ENCODE data around the gene AHDC1. TPM values are rescaled to one million over a fixed set of nuclear protein-coding genes. Genes with fewer than 3 reads are reported as not detected.

The AHDC1 gene
- total and polyA plus RNA-seq, 2 experiments from 2014 or later, result 13.3 to 14.4 TPM

GRCh38 chr1:27576806-27577227 lies 27.1 kb downstream of the AHDC1 start:
- no peaks in the 10 kb centered on the region for H3K36me3 ChIP-seq (replicated peaks; ENCODE audit: insufficient read depth, low read depth)
- peaks cover 89% of the 10 kb centered on the region for H4K20me1 ChIP-seq (ENCODE audit: insufficient read depth, poor library complexity, severe bottlenecking)
- H3K4me1 ChIP-seq (ENCODE audit: insufficient read depth), result peaks cover 60% of the 10 kb centered on the region
- H3K79me2 ChIP-seq, result peaks cover 95% of the 10 kb centered on the region
- H3K4me3 ChIP-seq, result no peak overlapping the region
- peak overlapping the region; percentile 92 for H3K4me2 ChIP-seq
- 85% methylated on average over 7 of the region's 7 CpGs for WGBS (ENCODE audit: low lambda C conversion rate, missing lambda C conversion rate)
- H3K9me2 ChIP-seq (replicated peaks; ENCODE audit: insufficient read depth), result no peaks in the 10 kb centered on the region
- H3K27me3 ChIP-seq, result no peaks in the 10 kb centered on the region
- H2AFZ ChIP-seq, result no peak overlapping the region
- TF ChIP-seq EZH2phosphoT487 (IDR thresholded peaks at IDR 0.05; ENCODE audit: low read depth, severe bottlenecking, unreplicated experiment), result no peak
- no peaks in the 10 kb centered on the region for H3K9me3 ChIP-seq (ENCODE audit: low read depth)
- H3K27ac ChIP-seq, result peak overlapping the region; percentile 80
- DNase-seq (ENCODE audit: low spot score), result no peak

GRCh38 chr1:27575840-27576331 lies 28.1 kb downstream of the AHDC1 start:
- Histone ChIP-seq H3K9me2 (replicated peaks; ENCODE audit: insufficient read depth) (no peaks in the 10 kb centered on the region), H2AFZ (no peak overlapping the region), H3K4me1 (ENCODE audit: insufficient read depth) (peaks cover 70% of the 10 kb centered on the region), H3K79me2 (peaks cover 95% of the 10 kb centered on the region), H3K27me3 (no peaks in the 10 kb centered on the region), H3K27ac (peak overlapping the region; percentile 80), H3K36me3 (replicated peaks; ENCODE audit: insufficient read depth, low read depth) (no peaks in the 10 kb centered on the region), H3K4me2 (peak overlapping the region; percentile 92), H3K9me3 (ENCODE audit: low read depth) (no peaks in the 10 kb centered on the region), H3K4me3 (no peak overlapping the region), H4K20me1 (ENCODE audit: insufficient read depth, poor library complexity, severe bottlenecking) (peaks cover 91% of the 10 kb centered on the region)
- DNase-seq (ENCODE audit: low spot score), result peak; percentile 85
- 11% methylated on average over 17 of the region's 44 CpGs for WGBS (ENCODE audit: low lambda C conversion rate, missing lambda C conversion rate)
- no peak for TF ChIP-seq EZH2 (IDR thresholded peaks at IDR 0.05; ENCODE audit: borderline replicate concordance)
- peak; percentile 23 for TF ChIP-seq CTCF (IDR thresholded peaks at IDR 0.05; ENCODE audit: poor library complexity)

GRCh38 chr1:27574871-27575831 lies 28.8 kb downstream of the AHDC1 start:
- no peak overlapping the region for H2AFZ ChIP-seq
- peaks cover 95% of the 10 kb centered on the region for H3K79me2 ChIP-seq

More at GRCh38 chr1:27574871-27575831, 28.8 kb downstream of the AHDC1 start:
- Histone ChIP-seq H3K27ac (peak overlapping the region; percentile 80), H3K9me3 (ENCODE audit: low read depth) (no peaks in the 10 kb centered on the region), H3K4me1 (ENCODE audit: insufficient read depth) (peaks cover 77% of the 10 kb centered on the region), H3K9me2 (replicated peaks; ENCODE audit: insufficient read depth) (no peaks in the 10 kb centered on the region), H4K20me1 (ENCODE audit: insufficient read depth, poor library complexity, severe bottlenecking) (peaks cover 89% of the 10 kb centered on the region), H3K4me3 (peak overlapping the region; percentile 10), H3K4me2 (peak overlapping the region; percentile 92), H3K36me3 (replicated peaks; ENCODE audit: insufficient read depth, low read depth) (no peaks in the 10 kb centered on the region), H3K27me3 (no peaks in the 10 kb centered on the region)
- peak; percentile 52 for TF ChIP-seq CTCF (IDR thresholded peaks at IDR 0.05; ENCODE audit: poor library complexity)
- no peak for TF ChIP-seq EZH2phosphoT487 (IDR thresholded peaks at IDR 0.05; ENCODE audit: low read depth, severe bottlenecking, unreplicated experiment)
- 6% methylated on average over 57 of the region's 83 CpGs for WGBS (ENCODE audit: low lambda C conversion rate, missing lambda C conversion rate)
- DNase-seq (ENCODE audit: low spot score), result peak; percentile 88
